Activated CD4-positive, CD25-positive, alpha-beta regulatory T cell treated with anti-CD3 and anti-CD28 coated beads, Interleukin-2, amount 50 U/mL, for 72 hours (primary cell): ENCODE data around the gene TMEM59.
"Not testable (repeated sequence)": the region's sequence is repeated elsewhere in the genome, so short reads cannot be mapped to it uniquely, and the experiment has no call there.

Experiments used
- DNase-seq: peaks from one replicate; pipeline ENCODE4 v3.0.0; 2021

Gene TMEM59

GRCh38 chr1:54052431-54052933, 522 bp downstream of the TMEM59 start:
- DNase-seq: no peak

GRCh38 chr1:54051933-54052430, 1.0 kb downstream of the TMEM59 start:
- DNase-seq: no peak

- not testable (repeated sequence) for DNase-seq
Measured at GRCh38 chr1:54050435-54050834, 2.6 kb downstream of the TMEM59 start.

GRCh38 chr1:54047384-54048305, 5.4 kb downstream of the TMEM59 start:
- no peak for DNase-seq

- no peak for DNase-seq
Measured at GRCh38 chr1:54046671-54047383, 6.2 kb downstream of the TMEM59 start.

- no peak for DNase-seq
Measured at GRCh38 chr1:54045496-54045895, 7.5 kb downstream of the TMEM59 start.

GRCh38 chr1:54041806-54042205, 11.2 kb downstream of the TMEM59 start:
- DNase-seq: no peak

- no peak for DNase-seq
Measured at GRCh38 chr1:54037476-54037875, 15.5 kb downstream of the TMEM59 start.

- DNase-seq: no peak
Measured at GRCh38 chr1:54028306-54029251, 24.4 kb downstream of the TMEM59 start.

- DNase-seq: no peak
Measured at GRCh38 chr1:54027848-54028247, 25.2 kb downstream of the TMEM59 start.

GRCh38 chr1:54024811-54025210, 28.2 kb downstream of the TMEM59 start:
- DNase-seq: not testable (repeated sequence)

GRCh38 chr1:54024358-54024757, 28.6 kb downstream of the TMEM59 start:
- no peak for DNase-seq

- not testable (repeated sequence) for DNase-seq
Measured at GRCh38 chr1:54019562-54020176, 33.3 kb downstream of the TMEM59 start.

GRCh38 chr1:54018635-54019034, 34.4 kb downstream of the TMEM59 start:
- no peak for DNase-seq

GRCh38 chr1:54017979-54018378, 35.0 kb downstream of the TMEM59 start, which contains the start of gene LDLRAD1:
TSS of gene LDLRAD1 (minus strand) at chr1:54018186. CDS start at chr1:54018112, 74 bp downstream.
- no peak for DNase-seq

- DNase-seq: no peak
Measured at GRCh38 chr1:54016343-54017282, 36.4 kb downstream of the TMEM59 start.

- DNase-seq: no peak
Measured at GRCh38 chr1:54014009-54014629, 38.9 kb downstream of the TMEM59 start.

GRCh38 chr1:54013393-54014008, 39.5 kb downstream of the TMEM59 start:
- no peak for DNase-seq

GRCh38 chr1:54012863-54013262, 40.1 kb downstream of the TMEM59 start:
- no peak for DNase-seq

GRCh38 chr1:54012008-54012325, 41.0 kb downstream of the TMEM59 start:
- DNase-seq: no peak
